Stimulated activated CD4-positive, alpha-beta T cell treated with anti-CD3 and anti-CD28 coated beads, Interleukin-12 subunit alpha, Interleukin-12 subunit beta, amount 100 ng/mL, for 24 hours (primary cell): ENCODE results near the gene ST3GAL4.

Source experiments
- DNase-seq, 2 experiments: peaks; one replicate each; pipeline ENCODE4 v3.0.0-alpha.2; 2020; ENCODE audit warnings: low read depth in 2 of 2

Gene ST3GAL4

DNA sequence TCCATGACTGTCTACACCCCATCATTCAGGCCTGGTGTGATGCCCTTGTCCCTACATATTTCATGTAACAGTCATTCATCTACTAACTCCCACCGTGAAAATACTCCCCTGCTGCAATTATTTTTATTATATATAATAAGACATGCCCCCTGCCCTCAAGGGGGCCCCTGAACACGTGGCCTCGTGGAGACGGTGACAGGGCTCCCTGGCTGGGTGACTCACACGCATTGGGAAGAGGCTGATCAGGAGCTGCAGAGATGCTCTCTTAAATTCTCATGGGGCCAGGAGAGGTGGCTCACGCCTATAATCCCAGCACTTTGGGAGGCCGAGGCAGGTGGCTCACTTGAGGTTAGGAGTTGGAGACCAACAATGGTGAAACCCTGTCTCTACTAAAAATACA is 88.6 kb downstream of the ST3GAL4 start:
- no peak for DNase-seq

- no peak for DNase-seq
Observed at GRCh38 chr11:126446581-126446980, 91.1 kb downstream of the ST3GAL4 start.

DNA sequence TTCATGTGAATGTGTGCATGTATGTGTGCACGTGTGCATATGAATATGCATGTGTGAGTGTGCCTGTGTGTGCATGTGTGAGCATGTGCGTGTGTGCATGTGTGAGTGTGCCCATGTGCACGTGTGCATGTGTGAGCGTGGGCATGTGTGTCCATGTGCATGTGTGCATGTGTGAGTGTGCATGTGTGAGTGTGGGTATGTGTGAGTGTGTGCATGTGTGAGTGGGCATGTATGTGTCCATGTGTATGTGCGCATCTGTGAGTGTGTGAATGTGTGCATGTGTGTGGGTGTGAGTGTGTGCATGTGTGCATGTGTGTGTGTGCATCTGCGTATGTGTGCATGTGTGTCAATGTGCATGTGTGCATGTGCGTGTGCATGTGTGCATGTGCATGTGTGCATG is 94.7 kb downstream of the ST3GAL4 start:
- DNase-seq, result no peak

DNA sequence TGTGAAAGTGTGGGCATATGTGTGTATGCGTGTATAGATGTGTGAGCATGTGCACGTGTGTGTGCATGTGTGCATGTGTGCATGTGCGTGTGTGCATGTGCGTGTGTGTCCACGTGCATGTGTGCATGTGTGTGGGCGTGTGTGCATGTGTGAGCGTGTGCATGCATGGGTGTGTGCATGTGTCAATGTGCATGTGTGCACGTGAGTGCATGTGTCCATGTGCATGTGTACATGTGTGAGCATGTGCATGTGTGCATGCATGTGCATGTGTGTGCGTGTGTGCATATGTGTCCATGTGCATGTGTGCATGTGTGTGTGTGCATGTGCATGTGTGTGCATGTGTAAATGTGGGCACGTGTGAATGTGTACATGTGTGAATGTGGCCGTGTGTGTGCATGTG is 95.3 kb downstream of the ST3GAL4 start:
- DNase-seq, result no peak

DNA sequence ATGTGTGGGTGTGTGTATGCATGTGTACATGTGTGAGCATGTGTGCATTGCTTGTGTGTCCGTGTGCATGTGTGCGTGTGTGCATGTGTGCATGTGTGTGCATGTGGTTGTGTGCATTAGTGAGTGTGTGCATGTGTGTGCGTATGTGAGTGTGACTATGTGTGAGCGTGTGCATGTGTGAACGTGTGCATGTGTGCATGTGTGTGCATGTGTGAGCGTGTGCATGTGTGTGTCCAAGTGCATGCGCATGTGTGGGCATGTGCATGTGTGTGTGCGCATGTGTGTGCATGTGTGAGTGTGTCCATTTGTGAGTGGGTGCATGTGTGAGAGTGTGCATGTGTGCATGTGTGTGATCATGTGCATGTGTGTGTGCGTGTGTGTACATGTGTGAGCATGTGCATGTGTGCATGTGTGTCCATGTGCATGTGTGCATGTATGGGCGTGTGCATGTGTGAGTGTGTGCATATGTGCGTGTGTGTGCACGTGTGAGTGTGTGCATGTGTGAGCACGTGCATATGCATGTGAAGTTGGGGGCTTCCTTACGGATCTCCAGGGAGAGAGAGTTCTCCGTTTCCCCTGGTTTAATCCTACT is 95.8 kb downstream of the ST3GAL4 start:
- no peak for DNase-seq

GRCh38 chr11:126452241-126453101 is 97.0 kb downstream of the ST3GAL4 start:
- DNase-seq, result no peak

DNA sequence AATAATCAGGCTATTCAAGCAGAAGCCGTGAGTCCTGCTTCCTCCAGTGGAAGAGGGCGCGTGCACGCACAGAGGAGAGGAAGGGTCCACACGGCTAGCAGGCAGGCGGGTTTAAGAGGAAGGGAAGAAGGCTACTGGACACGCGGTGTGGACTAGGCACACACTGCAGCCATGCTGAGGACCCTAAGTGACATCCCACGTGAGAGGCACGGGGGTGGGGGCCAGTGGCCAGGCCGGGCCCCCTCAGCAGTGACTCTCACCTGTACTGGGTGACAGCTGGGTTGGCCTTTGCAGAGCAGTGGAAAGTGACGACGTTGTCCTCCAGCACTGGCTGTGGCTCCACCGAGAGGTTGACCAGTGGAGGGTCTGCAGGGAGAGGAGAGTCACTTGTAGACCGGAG is 100.6 kb downstream of the ST3GAL4 start:
- DNase-seq, result no peak

GRCh38 chr11:126456783-126457542 is 101.5 kb downstream of the ST3GAL4 start:
- no peak for DNase-seq

GRCh38 chr11:126457817-126458216 is 102.3 kb downstream of the ST3GAL4 start:
- no peak for DNase-seq

DNA sequence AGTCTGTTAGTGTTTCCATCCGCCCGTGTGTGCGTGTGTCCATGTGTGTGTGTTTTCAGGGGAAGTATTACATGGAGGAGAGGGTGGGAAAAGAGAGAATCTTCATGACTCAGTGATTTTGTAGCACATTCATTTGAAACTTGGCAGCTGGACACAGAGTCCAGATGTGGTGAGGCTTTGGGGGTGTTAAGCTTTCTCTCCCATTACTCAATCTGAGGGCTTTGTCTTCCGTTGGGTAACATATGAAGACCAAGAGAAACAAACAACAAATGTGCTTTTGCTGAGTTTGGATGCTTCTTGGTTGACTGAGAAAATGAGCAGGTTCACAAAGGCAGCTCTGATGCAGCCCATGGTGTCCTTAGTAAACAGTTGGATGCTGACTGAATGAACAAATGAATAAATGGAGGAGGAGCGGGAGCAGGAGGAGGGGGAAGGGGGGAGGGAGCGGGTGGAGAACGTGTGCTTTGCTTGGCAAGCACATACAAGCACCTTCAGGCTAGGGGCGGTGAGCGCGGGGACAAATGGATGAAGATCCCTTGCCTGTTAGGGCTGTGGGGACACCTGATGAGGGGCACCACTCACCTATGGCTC is 104.3 kb downstream of the ST3GAL4 start:
- no peak for DNase-seq

- no peak for DNase-seq
Observed at GRCh38 chr11:126460417-126461095, 105.1 kb downstream of the ST3GAL4 start.

DNA sequence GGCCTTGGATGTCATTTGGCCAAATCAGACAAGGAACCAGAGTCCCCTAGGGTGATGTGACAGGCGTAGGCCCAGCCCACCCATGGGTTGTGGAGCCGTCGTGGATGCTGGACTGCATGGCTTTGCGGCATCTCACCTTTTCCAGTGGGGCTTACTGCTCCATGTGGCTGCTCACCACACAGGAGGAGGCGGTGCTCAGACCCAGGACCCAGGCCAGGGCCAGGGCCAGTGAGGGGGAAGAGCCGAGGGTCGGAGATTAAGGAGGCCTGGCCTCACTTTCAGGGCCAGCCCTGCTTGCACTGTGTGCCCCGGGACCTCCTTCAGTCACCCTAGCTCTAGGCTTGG is 105.6 kb downstream of the ST3GAL4 start:
- DNase-seq, result no peak

- no peak for DNase-seq
Observed at GRCh38 chr11:126461996-126462395, 106.5 kb downstream of the ST3GAL4 start.

GRCh38 chr11:126462422-126462821 is 106.9 kb downstream of the ST3GAL4 start:
- DNase-seq, result no peak
